ENCODE measurements around the gene PIK3AP1. TPM values are rescaled to one million over a fixed set of nuclear protein-coding genes. Genes with fewer than 3 reads are reported as not detected.
A peak's percentile ranks its signal among the peaks of the same experiment; 100 is the strongest.

Gene PIK3AP1
- total and polyA plus RNA-seq, 2 of the 4 experiments (the other 2 are of a cell fraction): under 0.01 to 0.14 TPM

GRCh38 chr10:96626795-96627194 is 93.5 kb downstream of the PIK3AP1 start:
- H3K9me1 ChIP-seq (ENCODE audit: insufficient read depth, low read length): no peaks in the 10 kb centered on the region
- no peak overlapping the region for H3K56ac ChIP-seq (ENCODE audit: extremely low read depth, insufficient read depth, low read length)
- no peak overlapping the region for H2BK5ac ChIP-seq (ENCODE audit: low read depth, low read length, poor library complexity, severe bottlenecking)
- no peak overlapping the region for H3K23ac ChIP-seq (ENCODE audit: low read depth, low read length)
- H2AK9ac ChIP-seq (replicated peaks; ENCODE audit: low read depth, low read length, poor library complexity): no peak overlapping the region
- H3K4ac ChIP-seq (ENCODE audit: low read depth, low read length): no peak overlapping the region
- H3K9me3 ChIP-seq (ENCODE audit: control insufficient read depth, insufficient read depth, low read length): no peaks in the 10 kb centered on the region
- no peak overlapping the region for H3K4me2 ChIP-seq (ENCODE audit: low read depth, low read length)
- no peak overlapping the region for H3K18ac ChIP-seq (ENCODE audit: low read depth, low read length)
- DNase-seq (no peak), ATAC-seq (ENCODE audit: low read depth) (no peak)
- in situ Hi-C loops (cut with MboI; ENCODE audit: low sequenced_read_pairs): no loop called here
- H2AFZ ChIP-seq (replicated peaks; ENCODE audit: low read length, poor library complexity): peak overlapping the region; percentile 66
- BruUV-seq (replicated peaks): no TSS peak
- WGBS, 2 experiments (ENCODE audit: extremely low coverage in 2 of 2, insufficient read length in 1 of 2): 61% methylated on average over 3 of the region's 5 CpGs; no CpG with 5 or more reads in 1 of the 2 experiments
- H2AK5ac ChIP-seq (ENCODE audit: low read depth, low read length): no peak overlapping the region
- TF ChIP-seq BHLHE40 (IDR thresholded peaks at IDR 0.05; ENCODE audit: low read depth, low read length) (no peak), MAZ (IDR thresholded peaks at IDR 0.05; ENCODE audit: borderline replicate concordance, low read depth, low read length) (no peak), RAD21 (IDR thresholded peaks at IDR 0.05; ENCODE audit: low read length) (no peak), USF2 (IDR thresholded peaks at IDR 0.05; ENCODE audit: low read depth, low read length) (no peak), CHD1 (IDR thresholded peaks at IDR 0.05; ENCODE audit: low read depth, low read length) (no peak), RFX5 (IDR thresholded peaks at IDR 0.05; ENCODE audit: low read depth, low read length) (no peak), FOS (IDR thresholded peaks at IDR 0.05; ENCODE audit: low read depth, low read length) (no peak), POLR2A (IDR thresholded peaks at IDR 0.05; ENCODE audit: low read depth, low read length) (no peak), NFE2L2 (IDR thresholded peaks at IDR 0.05; ENCODE audit: low read depth, low read length) (no peak), MXI1 (IDR thresholded peaks at IDR 0.05; ENCODE audit: borderline replicate concordance, low read depth, low read length) (no peak), CEBPB (IDR thresholded peaks at IDR 0.05; ENCODE audit: low read depth, low read length) (no peak), RCOR1 (IDR thresholded peaks at IDR 0.05; ENCODE audit: insufficient replicate concordance, low read length) (no peak), MAFK (IDR thresholded peaks at IDR 0.05; ENCODE audit: low read depth, low read length) (no peak), SMC3 (IDR thresholded peaks at IDR 0.05; ENCODE audit: low read depth, low read length) (no peak), CTCF (conservative IDR thresholded peaks at IDR 0.05; ENCODE audit: low read depth, low read length) (no peak)
- H3K4me1 ChIP-seq (ENCODE audit: control insufficient read depth, insufficient read depth, low read length): no peaks in the 10 kb centered on the region
- no peak overlapping the region for H3K9ac ChIP-seq (ENCODE audit: low read depth, low read length)
- peaks cover 14% of the 10 kb centered on the region for H3K27me3 ChIP-seq (ENCODE audit: control insufficient read depth, insufficient read depth, low read length)
- H4K91ac ChIP-seq (ENCODE audit: insufficient read depth, low read depth, low read length): no peak overlapping the region
- no peak overlapping the region for H2BK15ac ChIP-seq (ENCODE audit: low read depth, low read length)
- H4K8ac ChIP-seq (ENCODE audit: low read depth in 2 of 2, low read length in 2 of 2): no peak overlapping the region
- intact Hi-C loops (cut with micrococcal nuclease): no loop called here
- no peaks in the 10 kb centered on the region for H3K79me1 ChIP-seq (ENCODE audit: low read depth in 1 of 2, low read length in 2 of 2)
- no peak overlapping the region for H3K27ac ChIP-seq (ENCODE audit: insufficient read depth, low read length)
- no peak overlapping the region for H3K4me3 ChIP-seq (ENCODE audit: insufficient read depth, low read depth, low read length)
- H2BK120ac ChIP-seq (ENCODE audit: low read depth, low read length): no peak overlapping the region
- H4K5ac ChIP-seq (ENCODE audit: low read depth, low read length): no peak overlapping the region
- H3K14ac ChIP-seq (replicated peaks; ENCODE audit: low read depth, low read length): no peak overlapping the region
- no peak overlapping the region for H2BK20ac ChIP-seq (ENCODE audit: low read depth, low read length)
- H3K36me3 ChIP-seq (ENCODE audit: control insufficient read depth, insufficient read depth, low read length): no peaks in the 10 kb centered on the region
- ChIA-PET CTCF (interaction anchor here (0.7 kb wide), 1 partner anchor 103 kb away, joined by 4 read pairs; no protein-coding TSS in a partner anchor), POLR2A (ENCODE audit: unreplicated experiment) (no interaction called here)
- no peaks in the 10 kb centered on the region for H4K20me1 ChIP-seq (ENCODE audit: insufficient read depth, low read length)
- dilution Hi-C loops (cut with HindIII; ENCODE audit: low sequenced_read_pairs, unreplicated experiment): no loop called here
